Small intestine (tissue), 7 donors: ENCODE data around the gene ACER1. TPM values are rescaled to one million over a fixed set of nuclear protein-coding genes. Genes with fewer than 3 reads are reported as not detected.
"Not testable (repeated sequence)": the region's sequence is repeated elsewhere in the genome, so short reads cannot be mapped to it uniquely, and the experiment has no call there.

Source experiments
- DNase-seq, 2 donors: peaks; one replicate each; pipeline versions ENCODE4 v3.0.0 to v3.0.0-alpha.2; 2013
- FAIRE-seq: peaks from 2 replicates; lab custom pipeline; 2012; peaks lifted over from hg19 to GRCh38; lab: Jason Lieb, UNC
- H3K27ac ChIP-seq, 3 donors: one replicate each; pipeline ENCODE4 v1.5.1; 2013; ENCODE audit warnings: low read length in 2 of 3, mild to moderate bottlenecking in 2 of 3, control low read depth in 1 of 3, inconsistent platforms in 1 of 3, low read depth in 1 of 3, moderate library complexity in 1 of 3
- H3K27me3 ChIP-seq, 3 donors: one replicate each; pipeline ENCODE4 v1.6.1; 2013; ENCODE audit warnings: low read length in 3 of 3, inconsistent platforms in 1 of 3; ENCODE audit not compliant: control insufficient read depth in 3 of 3, insufficient read depth in 3 of 3
- H3K36me3 ChIP-seq, 3 donors: one replicate each; pipeline ENCODE4 v1.6.1; 2013; ENCODE audit warnings: low read length in 3 of 3, inconsistent platforms in 1 of 3, low read depth in 1 of 3, mild to moderate bottlenecking in 1 of 3, moderate library complexity in 1 of 3; ENCODE audit not compliant: control insufficient read depth in 3 of 3, insufficient read depth in 2 of 3
- H3K4me1 ChIP-seq, 3 donors: one replicate each; pipeline ENCODE4 v1.6.1; 2013; ENCODE audit warnings: low read length in 2 of 3, inconsistent platforms in 1 of 3, low read depth in 1 of 3, mild to moderate bottlenecking in 1 of 3, moderate library complexity in 1 of 3; ENCODE audit not compliant: control insufficient read depth in 3 of 3, insufficient read depth in 2 of 3
- H3K4me3 ChIP-seq, 3 donors: one replicate each; pipeline ENCODE4 v1.5.1; 2013; ENCODE audit warnings: low read length in 3 of 3, control low read depth in 1 of 3, inconsistent platforms in 1 of 3, low read depth in 1 of 3, mild to moderate bottlenecking in 1 of 3, moderate library complexity in 1 of 3
- H3K9me3 ChIP-seq, 2 donors: one replicate each; pipeline ENCODE4 v1.6.1; 2013; ENCODE audit warnings: low read depth in 1 of 2, low read length in 1 of 2; ENCODE audit not compliant: control insufficient read depth in 2 of 2, insufficient read depth in 1 of 2
- WGBS, 3 donors: extraction: QIAGEN DNeasy Blood & Tissue Kit; methylation state at CpG; one replicate each; pipeline ENCODE4 v1.1.7; 2013; 5-methylcytosine and 5-hydroxymethylcytosine counted together
- polyA plus RNA-seq, 4 donors: library from polyadenylated mRNA; stranded (reverse) in 3 of 4; unstranded in 1 of 4; fragments of 200-250 nt in 3 of 4; fragments of 120-200 nt in 1 of 4; gene quantifications; one replicate each; pipeline versions ENCODE4 v1.2.1 to v1.2.3, GENCODE V29; 2013
- donor health status: healthy with polysubstance abuse.
- donor health status: control.
- donor health status: control.
- donor health status: Bipolar disorder and iron deficiency.
- donor health status: healthy.

The ACER1 gene
- polyA plus RNA-seq, 4 donors: 0.06 TPM; not detected in 3

- Histone ChIP-seq H3K4me1 (no peaks in the 10 kb centered on the region), H3K36me3 (no peaks in the 10 kb centered on the region), H3K27ac (no peak overlapping the region), H3K27me3 (no peaks in the 10 kb centered on the region), H3K4me3 (no peak overlapping the region), H3K9me3 (peaks cover 0 to 4% of the 10 kb centered on the region in 2 donors)
- FAIRE-seq: no peak
- 65 to 74% (median 70%) methylated on average over 2 of the region's 2 CpGs for WGBS, 3 donors
- DNase-seq: no peak
Measured at GRCh38 chr19:6350688-6351087, 17.3 kb upstream of the ACER1 start.

GRCh38 chr19:6349271-6349670 lies 15.9 kb upstream of the ACER1 start:
- not testable (repeated sequence) for DNase-seq, H3K9me3 ChIP-seq, H3K27ac ChIP-seq, H3K36me3 ChIP-seq, FAIRE-seq, H3K27me3 ChIP-seq, H3K4me1 ChIP-seq, H3K4me3 ChIP-seq
- 74 to 88% (median 76%) methylated on average over 2 of the region's 2 CpGs for WGBS, 3 donors

- Histone ChIP-seq H3K4me1 (no peaks in the 10 kb centered on the region), H3K27me3 (no peaks in the 10 kb centered on the region), H3K27ac (no peak overlapping the region), H3K4me3 (no peak overlapping the region), H3K36me3 (no peaks in the 10 kb centered on the region), H3K9me3 (no peaks in the 10 kb centered on the region)
- DNase-seq (no peak), FAIRE-seq (no peak)
- 91 to 96% (median 92%) methylated on average over 1 of the region's 1 CpG for WGBS, 3 donors
Measured at GRCh38 chr19:6343462-6343861, 10.1 kb upstream of the ACER1 start.

GRCh38 chr19:6340493-6341201 lies 7.2 kb upstream of the ACER1 start:
- FAIRE-seq (no peak), DNase-seq (no peak)
- no peak overlapping the region for H3K27ac ChIP-seq
- no peaks in the 10 kb centered on the region for H3K4me1 ChIP-seq
- H3K9me3 ChIP-seq: no peaks in the 10 kb centered on the region
- H3K4me3 ChIP-seq: no peak overlapping the region
- H3K36me3 ChIP-seq: no peaks in the 10 kb centered on the region
- 57 to 69% (median 66%) methylated on average over 14 of the region's 14 CpGs for WGBS, 3 donors
- H3K27me3 ChIP-seq: no peaks in the 10 kb centered on the region

- H3K27me3 ChIP-seq: no peaks in the 10 kb centered on the region
- DNase-seq (no peak), FAIRE-seq (peak; percentile 47)
- H3K9me3 ChIP-seq: no peaks in the 10 kb centered on the region
- no peak overlapping the region for H3K4me3 ChIP-seq
- 80 to 87% (median 85%) methylated on average over 6 of the region's 6 CpGs for WGBS, 3 donors
- no peaks in the 10 kb centered on the region for H3K36me3 ChIP-seq
- no peaks in the 10 kb centered on the region for H3K4me1 ChIP-seq
- H3K27ac ChIP-seq: no peak overlapping the region
Measured at GRCh38 chr19:6334490-6335285, 1.3 kb upstream of the ACER1 start.

- Histone ChIP-seq H3K9me3 (no peaks in the 10 kb centered on the region), H3K27ac (no peak overlapping the region), H3K27me3 (peaks cover 0 to 2% (median 0%) of the 10 kb centered on the region in 3 donors), H3K4me1 (no peaks in the 10 kb centered on the region), H3K4me3 (no peak overlapping the region), H3K36me3 (no peaks in the 10 kb centered on the region)
- no peak for DNase-seq
- 82 to 87% (median 87%) methylated on average over 5 of the region's 5 CpGs for WGBS, 3 donors
- FAIRE-seq: no peak
Measured at GRCh38 chr19:6326815-6327214, 6.6 kb downstream of the ACER1 start.

GRCh38 chr19:6325614-6326013 lies 7.8 kb downstream of the ACER1 start:
- 54 to 81% (median 65%) methylated on average over 4 of the region's 4 CpGs for WGBS, 3 donors
- DNase-seq: no peak

GRCh38 chr19:6324757-6325156 lies 8.7 kb downstream of the ACER1 start:
- Histone ChIP-seq H3K27me3 (peaks cover 0 to 2% (median 0%) of the 10 kb centered on the region in 3 donors), H3K4me3 (no peak overlapping the region), H3K4me1 (no peaks in the 10 kb centered on the region), H3K27ac (no peak overlapping the region), H3K36me3 (no peaks in the 10 kb centered on the region), H3K9me3 (no peaks in the 10 kb centered on the region)
- DNase-seq: no peak
- WGBS, 3 donors: 48 to 58% (median 55%) methylated on average over 4 of the region's 4 CpGs
- FAIRE-seq: no peak

More at GRCh38 chr19:6325614-6326013, 7.8 kb downstream of the ACER1 start:
- no peaks in the 10 kb centered on the region for H3K36me3 ChIP-seq
- H3K27ac ChIP-seq: no peak overlapping the region
- H3K4me1 ChIP-seq: no peaks in the 10 kb centered on the region
- H3K9me3 ChIP-seq: no peaks in the 10 kb centered on the region
- FAIRE-seq: no peak
- H3K4me3 ChIP-seq: no peak overlapping the region
- peaks cover 0 to 2% (median 0%) of the 10 kb centered on the region in 3 donors for H3K27me3 ChIP-seq
